HCT116 (cell line): ENCODE measurements around the gene DENND1C. TPM values are rescaled to one million over a fixed set of nuclear protein-coding genes. Genes with fewer than 3 reads are reported as not detected.

ENCODE experiments used
- ATAC-seq: fragments of 200-7000 bp; cut with Tn5 transposase; 2 replicates; pipeline ENCODE4 v1.9.1; 2020; ENCODE audit warnings: mild to moderate bottlenecking, moderate library complexity
- BruUV-seq: library from RNA; stranded (reverse); fragments of 400-500 nt; replicated peaks from 2 replicates; lab custom pipeline; 2021; lab: Mats Ljungman, UMichigan
- CTCF ChIA-PET: fragments of 300-600 bp; sonication (Branson Sonifier 250); formaldehyde crosslinking; loops from one replicate; lab custom pipeline; 2021; ENCODE audit warnings: antibody characterized with exemption; lab: Charles Lee
- POLR2A ChIA-PET: fragments of 300-600, 350-600 bp; sonication (Branson Sonifier 250); formaldehyde crosslinking; loops from one replicate; lab custom pipeline; 2021; ENCODE audit warnings: antibody characterized with exemption; lab: Charles Lee
- RAD21 ChIA-PET, 2 experiments: fragments of 300-600 bp; sonication (Branson Sonifier 250); formaldehyde crosslinking; loops; one replicate each; lab custom pipeline; 2023; ENCODE audit warnings: low total read pairs in 2 of 2; ENCODE audit not compliant: uncharacterized antibody in 2 of 2, unreplicated experiment in 2 of 2, low non-redundant PET in 1 of 2; lab: Charles Lee
- DNase-seq: peaks from one replicate; pipeline ENCODE4 v3.0.0-alpha.2; 2010; ENCODE audit warnings: low read depth, low spot score
- H2AFZ ChIP-seq: fragments of 200-600 bp; shearing (Covaris generic), sonication (generic); 2 replicates; pipeline ENCODE4 v1.6.1; 2017; ENCODE audit warnings: low read depth, mixed run types, mixed read lengths, antibody characterized with exemption, low read length; ENCODE audit not compliant: poor library complexity, severe bottlenecking
- H3K27ac ChIP-seq: 2 replicates; pipeline ENCODE4 v1.5.1; 2012; ENCODE audit warnings: low read depth, low read length
- H3K27me3 ChIP-seq: fragments of 200-600 bp; sonication (generic); 2 replicates; pipeline ENCODE4 v1.6.1; 2016; ENCODE audit warnings: mixed run types, low read length, mixed read lengths; ENCODE audit not compliant: insufficient read depth
- H3K36me3 ChIP-seq, 2 experiments: fragments of 200-500 bp in 1 of 2; fragments of 200-600 bp in 1 of 2; sonication (Bioruptor generic) in 1 of 2; sonication (generic) in 1 of 2; 2 replicates each; pipeline versions ENCODE4 v1.5.1 to v1.6.1; 2014 to 2016; ENCODE audit warnings: low read length in 2 of 2, inconsistent platforms in 1 of 2, mixed read lengths in 1 of 2, mixed run types in 1 of 2; ENCODE audit not compliant: insufficient read depth in 2 of 2, control insufficient read depth in 1 of 2
- H3K4me1 ChIP-seq, 2 experiments: fragments of 200-600 bp in 1 of 2; sonication (generic) in 1 of 2; 2 replicates each; pipeline versions ENCODE4 v1.5.1 to v1.6.1; 2012 to 2017; ENCODE audit warnings: low read length in 2 of 2, inconsistent platforms in 1 of 2, mild to moderate bottlenecking in 1 of 2, mixed read lengths in 1 of 2, mixed run types in 1 of 2, moderate library complexity in 1 of 2; ENCODE audit not compliant: insufficient read depth in 2 of 2, control insufficient read depth in 1 of 2
- H3K4me2 ChIP-seq: fragments of 200-600 bp; sonication (generic); 2 replicates; pipeline ENCODE4 v1.6.1; 2017; ENCODE audit warnings: mixed run types, low read length, mixed read lengths
- H3K4me3 ChIP-seq, 2 experiments: fragments of 200-600 bp in 1 of 2; sonication (generic) in 1 of 2; replicated peaks in 1 of 2; 2 replicates each; pipeline ENCODE4 v1.5.1; 2011 to 2016; ENCODE audit warnings: low read length in 2 of 2, control low read depth in 1 of 2, low read depth in 1 of 2, mild to moderate bottlenecking in 1 of 2, mixed read lengths in 1 of 2, mixed run types in 1 of 2
- H3K79me2 ChIP-seq: fragments of 200-600 bp; sonication (generic); 2 replicates; pipeline ENCODE4 v1.6.1; 2017; ENCODE audit warnings: mild to moderate bottlenecking, mixed run types, low read length, moderate library complexity, mixed read lengths; ENCODE audit not compliant: insufficient read depth
- H3K9ac ChIP-seq: fragments of 200-600 bp; sonication (generic); 2 replicates; pipeline ENCODE4 v1.6.1; 2016; ENCODE audit warnings: low read length, mixed read lengths
- H3K9me2 ChIP-seq: fragments of 200-600 bp; sonication (generic), shearing (Covaris generic); 2 replicates; pipeline ENCODE4 v1.6.1; 2017; ENCODE audit warnings: mixed run types, mild to moderate bottlenecking, moderate library complexity; ENCODE audit not compliant: insufficient read depth
- H3K9me3 ChIP-seq, 2 experiments: fragments of 200-500 bp in 1 of 2; fragments of 200-600 bp in 1 of 2; sonication (Bioruptor generic) in 1 of 2; sonication (generic) in 1 of 2; 2 replicates each; pipeline ENCODE4 v1.6.1; 2014 to 2017; ENCODE audit warnings: low read length in 2 of 2, mixed read lengths in 2 of 2, inconsistent platforms in 1 of 2, low read depth in 1 of 2, mild to moderate bottlenecking in 1 of 2, mixed run types in 1 of 2, moderate library complexity in 1 of 2; ENCODE audit not compliant: control insufficient read depth in 1 of 2, insufficient read depth in 1 of 2
- H4K20me1 ChIP-seq: fragments of 200-600 bp; sonication (generic), shearing (Covaris generic); 2 replicates; pipeline ENCODE4 v1.6.1; 2017; ENCODE audit warnings: mixed run types, mild to moderate bottlenecking, moderate library complexity; ENCODE audit not compliant: insufficient read depth
- EZH2 ChIP-seq: fragments of 200-600 bp; sonication (generic); IDR thresholded peaks from 2 replicates; pipeline ENCODE4 v1.6.1; 2017; ENCODE audit warnings: antibody characterized with exemption, mixed run types
- EZH2phosphoT487 ChIP-seq: fragments of 200-600 bp; IDR thresholded peaks from 2 replicates; pipeline ENCODE4 v1.6.1; 2018; ENCODE audit warnings: antibody characterized with exemption, borderline replicate concordance
- JUND ChIP-seq: IDR thresholded peaks from 2 replicates; pipeline ENCODE4 v1.6.1; 2012
- SIN3A ChIP-seq: IDR thresholded peaks from 2 replicates; pipeline ENCODE4 v1.6.1; 2012; ENCODE audit warnings: low read depth
- SP1 ChIP-seq: IDR thresholded peaks from 2 replicates; pipeline ENCODE4 v1.6.1; 2012; ENCODE audit warnings: low read depth
- ZNF274 ChIP-seq: fragments of 200-500 bp; sonication (Bioruptor generic); IDR thresholded peaks from 2 replicates; pipeline ENCODE4 v1.6.1; 2014; ENCODE audit warnings: mild to moderate bottlenecking, low read depth, low read length, inconsistent platforms
- intact Hi-C: fragments of 100-400 bp; cut with micrococcal nuclease; formaldehyde crosslinking; loops from 2 replicates; pipeline ENCODE4 v1.10.0; 2022
- total RNA-seq: library from RNA; stranded (reverse); gene quantifications from one replicate; pipeline ENCODE4 v1.2.1, GENCODE V29; 2021; ENCODE audit not compliant: unreplicated experiment
- TF ChIP-seq, protein P1 (sequence below): IDR thresholded peaks from 2 replicates; pipeline ENCODE4 v1.6.1; 2012
- TF ChIP-seq, protein P2 (sequence below), 3 experiments: fragments of 200-600 bp in 1 of 3; sonication (generic) in 1 of 3; IDR thresholded peaks in 2 of 3; conservative IDR thresholded peaks in 1 of 3; 2 replicates each; pipeline ENCODE4 v1.5.1; 2012 to 2017; ENCODE audit warnings: low read depth in 2 of 3, low read length in 2 of 3, antibody characterized with exemption in 1 of 3, borderline replicate concordance in 1 of 3, control low read depth in 1 of 3, mild to moderate bottlenecking in 1 of 3, mixed read lengths in 1 of 3, mixed run types in 1 of 3, moderate library complexity in 1 of 3; ENCODE audit not compliant: insufficient read depth in 1 of 3

The DENND1C gene
- total RNA-seq, 1 experiment from 2014 or later = 0.54 TPM

DNA sequence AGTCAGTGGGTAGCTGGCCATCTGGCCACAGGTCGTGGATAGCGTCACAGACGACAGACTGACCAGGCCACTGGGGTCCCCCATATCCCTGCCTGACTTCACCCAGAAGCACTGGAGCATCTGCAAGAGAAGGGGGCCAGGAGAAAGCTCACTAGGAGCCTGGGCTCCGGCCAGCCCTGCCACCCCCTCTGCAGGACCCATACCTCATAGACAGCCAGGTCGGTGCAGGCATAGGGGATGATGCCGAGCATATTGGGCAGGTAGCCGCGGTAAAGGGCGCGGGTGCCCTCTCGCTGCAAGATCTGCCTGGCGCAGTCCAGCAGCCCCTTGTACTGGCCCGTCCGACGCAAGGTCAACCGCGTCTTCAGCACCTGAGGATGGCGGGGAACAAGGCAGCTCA is 54.5 kb downstream of the DENND1C start:
- H3K4me1 ChIP-seq = peaks cover 8 to 30% of the 10 kb centered on the region in 2 experiments; a peak in 3 of 4 replicates
- peaks cover 20% of the 10 kb centered on the region for H3K79me2 ChIP-seq
- intact Hi-C loops = no loop called here
- no peak overlapping the region for H3K4me2 ChIP-seq
- no peak overlapping the region for H3K9ac ChIP-seq
- ATAC-seq (no peak), DNase-seq (no peak)
- no peak overlapping the region for H3K4me3 ChIP-seq
- no peak overlapping the region for H2AFZ ChIP-seq
- H4K20me1 ChIP-seq = peaks cover 19% of the 10 kb centered on the region; the same call in 1 of the 2 replicates
- H3K9me2 ChIP-seq = no peaks in the 10 kb centered on the region
- POLR2A ChIA-PET = no interaction called here
- RAD21 ChIA-PET = no interaction called here
- H3K27ac ChIP-seq = no peak overlapping the region
- BruUV-seq = no TSS peak
- H3K27me3 ChIP-seq = no peaks in the 10 kb centered on the region
- peaks cover 2 to 6% of the 10 kb centered on the region in 2 experiments; a peak in 3 of 4 replicates for H3K36me3 ChIP-seq
- TF ChIP-seq SIN3A (no peak), SP1 (no peak), EZH2 (no peak), JUND (no peak), ZNF274 (no peak), EZH2phosphoT487 (no peak)
- TF ChIP-seq, protein P1, sequence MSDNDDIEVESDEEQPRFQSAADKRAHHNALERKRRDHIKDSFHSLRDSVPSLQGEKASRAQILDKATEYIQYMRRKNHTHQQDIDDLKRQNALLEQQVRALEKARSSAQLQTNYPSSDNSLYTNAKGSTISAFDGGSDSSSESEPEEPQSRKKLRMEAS = no peak
- TF ChIP-seq, protein P2, sequence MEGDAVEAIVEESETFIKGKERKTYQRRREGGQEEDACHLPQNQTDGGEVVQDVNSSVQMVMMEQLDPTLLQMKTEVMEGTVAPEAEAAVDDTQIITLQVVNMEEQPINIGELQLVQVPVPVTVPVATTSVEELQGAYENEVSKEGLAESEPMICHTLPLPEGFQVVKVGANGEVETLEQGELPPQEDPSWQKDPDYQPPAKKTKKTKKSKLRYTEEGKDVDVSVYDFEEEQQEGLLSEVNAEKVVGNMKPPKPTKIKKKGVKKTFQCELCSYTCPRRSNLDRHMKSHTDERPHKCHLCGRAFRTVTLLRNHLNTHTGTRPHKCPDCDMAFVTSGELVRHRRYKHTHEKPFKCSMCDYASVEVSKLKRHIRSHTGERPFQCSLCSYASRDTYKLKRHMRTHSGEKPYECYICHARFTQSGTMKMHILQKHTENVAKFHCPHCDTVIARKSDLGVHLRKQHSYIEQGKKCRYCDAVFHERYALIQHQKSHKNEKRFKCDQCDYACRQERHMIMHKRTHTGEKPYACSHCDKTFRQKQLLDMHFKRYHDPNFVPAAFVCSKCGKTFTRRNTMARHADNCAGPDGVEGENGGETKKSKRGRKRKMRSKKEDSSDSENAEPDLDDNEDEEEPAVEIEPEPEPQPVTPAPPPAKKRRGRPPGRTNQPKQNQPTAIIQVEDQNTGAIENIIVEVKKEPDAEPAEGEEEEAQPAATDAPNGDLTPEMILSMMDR (IDR thresholded peaks at IDR 0.05 in 2 of 3, conservative IDR thresholded peaks at IDR 0.05 in 1 of 3; ENCODE audit: borderline replicate concordance in 1 of 3, insufficient read depth in 1 of 3, low read depth in 2 of 3, low read length in 2 of 3) = no peak
- TF ChIP-seq, all 23 proteins: peak for 0
- CTCF ChIA-PET = interaction anchor here (1.2 kb wide), 1 partner anchor 55 kb away, joined by 4 read pairs; the partner anchor contains the start of gene ALKBH7
- no peaks in the 10 kb centered on the region for H3K9me3 ChIP-seq
